Measurements from ENCODE around the gene CBX6.
"Not testable (repeated sequence)": the region's sequence is repeated elsewhere in the genome, so short reads cannot be mapped to it uniquely, and the experiment has no call there.

- not testable (repeated sequence) for TF ChIP-seq CTCF (IDR thresholded peaks at IDR 0.05 in 2 of 3, conservative IDR thresholded peaks at IDR 0.05 in 1 of 3; ENCODE audit: borderline replicate concordance in 1 of 3, insufficient read depth in 1 of 3, low read depth in 2 of 3, low read length in 2 of 3); POLR2A (IDR thresholded peaks at IDR 0.05; ENCODE audit: borderline replicate concordance, extremely low read depth, insufficient read depth, insufficient read length); JUND (IDR thresholded peaks at IDR 0.05); MAX (IDR thresholded peaks at IDR 0.05); RAD21 (IDR thresholded peaks at IDR 0.05; ENCODE audit: low read depth); SP1 (IDR thresholded peaks at IDR 0.05; ENCODE audit: low read depth)
Measured at GRCh38 chr22:38854476-38854875, 17.5 kb downstream of the CBX6 start.

All from HCT116 (cell line).